ENCODE measurements around the gene PCDHA6. TPM values are rescaled to one million over a fixed set of nuclear protein-coding genes. Genes with fewer than 3 reads are reported as not detected.
"Not testable (repeated sequence)": the region's sequence is repeated elsewhere in the genome, so short reads cannot be mapped to it uniquely, and the experiment has no call there.

The PCDHA6 gene
- total and polyA plus RNA-seq, 8 donors, result 0.31 to 1.7 (median 1.1) TPM

GRCh38 chr5:140791089-140791488 lies 36.7 kb upstream of the PCDHA6 start:
- no peak for TF ChIP-seq CTCF (IDR thresholded peaks at IDR 0.05)
- Histone ChIP-seq H3K27me3 (peaks cover 0 to 4% (median 3%) of the 10 kb centered on the region in 4 donors), H3K27ac (no peak overlapping the region), H3K36me3 (no peaks in the 10 kb centered on the region), H3K4me3 (no peak overlapping the region), H3K9me3 (peaks cover 0 to 10% (median 3%) of the 10 kb centered on the region in 4 donors), H3K4me1 (no peaks in the 10 kb centered on the region)
- FAIRE-seq, result no peak
- WGBS, 2 donors, result 20 to 21% methylated on average over 2 of the region's 2 CpGs
- no peak for DNase-seq
- intact Hi-C loops (cut with DNase I), result no loop called here
- no peak for ATAC-seq

- Histone ChIP-seq H3K4me1 (no peaks in the 10 kb centered on the region), H3K4me3 (no peak within 1 kb of the TSS), H3K27ac (no peak within 1 kb of the TSS), H3K9me3 (peaks cover 0 to 10% (median 3%) of the 10 kb centered on the region in 4 donors), H3K36me3 (no peaks in the 10 kb centered on the region), H3K27me3 (peaks cover 0 to 6% (median 3%) of the 10 kb centered on the region in 4 donors)
- TF ChIP-seq CTCF (IDR thresholded peaks at IDR 0.05), result no peak
- 12 to 16% methylated on average over 27 of the region's 27 CpGs for WGBS, 2 donors
- no peak for DNase-seq
- ATAC-seq, result peak in 2 of 4 donors; percentile 54 to 69
- intact Hi-C loops (cut with DNase I), result no loop called here
- FAIRE-seq, result no peak
These were observed 33.0 kb upstream of the PCDHA6 start, which contains the start of gene PCDHA2 for GRCh38 chr5:140794595-140795258. Gene PCDHA2, plus strand, starts transcription at chr5:140794852.

- 15% methylated on average over 15 of the region's 15 CpGs for WGBS, 2 donors
- peaks cover 0 to 6% (median 3%) of the 10 kb centered on the region in 4 donors for H3K27me3 ChIP-seq
- H3K4me3 ChIP-seq, result no peak overlapping the region
- H3K36me3 ChIP-seq, result no peaks in the 10 kb centered on the region
- DNase-seq, result no peak
- no peak overlapping the region for H3K27ac ChIP-seq
- H3K9me3 ChIP-seq, result peaks cover 0 to 10% (median 3%) of the 10 kb centered on the region in 4 donors
- intact Hi-C loops (cut with DNase I), result no loop called here
- ATAC-seq, result peak in 2 of 4 donors; percentile 34 to 50
- no peaks in the 10 kb centered on the region for H3K4me1 ChIP-seq
- peak in 1 of 4 donors; percentile 6 for TF ChIP-seq CTCF (IDR thresholded peaks at IDR 0.05)
- no peak for FAIRE-seq
These were observed 32.5 kb upstream of the PCDHA6 start for GRCh38 chr5:140795259-140795641.

GRCh38 chr5:140796072-140796717 lies 31.6 kb upstream of the PCDHA6 start:
- H3K36me3 ChIP-seq; H3K4me1 ChIP-seq; FAIRE-seq; H3K27ac ChIP-seq; ATAC-seq; H3K27me3 ChIP-seq; H3K4me3 ChIP-seq; intact Hi-C loops (cut with DNase I): not testable (repeated sequence)
- 37 to 45% methylated on average over 72 of the region's 72 CpGs for WGBS, 2 donors
- DNase-seq, result peak in 1 of 6 donors; percentile 27
- H3K9me3 ChIP-seq, result peaks cover 0 to 13% (median 3%) of the 10 kb centered on the region in 4 donors

GRCh38 chr5:140796718-140797095 lies 31.1 kb upstream of the PCDHA6 start:
- ATAC-seq, result no peak
- no peak for FAIRE-seq
- Histone ChIP-seq H3K9me3 (peaks cover 0 to 13% (median 3%) of the 10 kb centered on the region in 4 donors), H3K27ac (no peak overlapping the region), H3K4me1 (no peaks in the 10 kb centered on the region), H3K27me3 (peaks cover 0 to 6% (median 3%) of the 10 kb centered on the region in 4 donors), H3K4me3 (no peak overlapping the region), H3K36me3 (no peaks in the 10 kb centered on the region)
- peak in 1 of 6 donors; percentile 40 for DNase-seq
- 42 to 48% methylated on average over 39 of the region's 39 CpGs for WGBS, 2 donors
- no peak for TF ChIP-seq CTCF (IDR thresholded peaks at IDR 0.05)
- intact Hi-C loops (cut with DNase I), result no loop called here

Data from pancreas (tissue), 10 donors.